ENCODE data around the gene SHISA7. TPM values are rescaled to one million over a fixed set of nuclear protein-coding genes. Genes with fewer than 3 reads are reported as not detected.

Gene SHISA7
- total and polyA plus RNA-seq, 4 donors: 4.0 to 35.6 (median 17.1) TPM

- Histone ChIP-seq H3K9me3 (ENCODE audit: control insufficient read depth, insufficient read depth, low read length) (no peaks in the 10 kb centered on the region), H3K27me3 (ENCODE audit: control insufficient read depth, insufficient read depth, low read length) (no peaks in the 10 kb centered on the region), H3K4me3 (ENCODE audit: low read depth, low read length) (no peak overlapping the region), H3K36me3 (ENCODE audit: control insufficient read depth, insufficient read depth, low read length) (peaks cover 51% of the 10 kb centered on the region), H3K4me1 (ENCODE audit: control insufficient read depth, insufficient read depth, low read length) (peaks cover 55% of the 10 kb centered on the region), H3K27ac (ENCODE audit: low read depth, low read length) (peak overlapping the region; percentile 80)
- DNase-seq (ENCODE audit: low read depth in 4 of 6, low spot score in 6 of 6): peak in 1 of 6 donors; percentile 61
- WGBS (ENCODE audit: insufficient coverage): 51% methylated on average over 10 of the region's 27 CpGs
Observed at GRCh38 chr19:55486971-55487923, 44.1 kb upstream of the SHISA7 start.

- DNase-seq (ENCODE audit: low read depth in 4 of 6, low spot score in 6 of 6): no peak
- no peaks in the 10 kb centered on the region for H3K27me3 ChIP-seq (ENCODE audit: control insufficient read depth, insufficient read depth, low read length)
- WGBS (ENCODE audit: insufficient coverage): 75% methylated on average over 53 of the region's 53 CpGs
- no peaks in the 10 kb centered on the region for H3K9me3 ChIP-seq (ENCODE audit: control insufficient read depth, insufficient read depth, low read length)
- no peak overlapping the region for H3K4me3 ChIP-seq (ENCODE audit: low read depth, low read length)
- peak overlapping the region; percentile 80 for H3K27ac ChIP-seq (ENCODE audit: low read depth, low read length)
- peaks cover 55% of the 10 kb centered on the region for H3K4me1 ChIP-seq (ENCODE audit: control insufficient read depth, insufficient read depth, low read length)
- peaks cover 58% of the 10 kb centered on the region for H3K36me3 ChIP-seq (ENCODE audit: control insufficient read depth, insufficient read depth, low read length)
Observed at GRCh38 chr19:55486043-55486970, 43.2 kb upstream of the SHISA7 start.

GRCh38 chr19:55485439-55486011 is 42.4 kb upstream of the SHISA7 start:
- WGBS (ENCODE audit: insufficient coverage): 7% methylated on average over 14 of the region's 18 CpGs
- no peak for DNase-seq (ENCODE audit: low read depth in 4 of 6, low spot score in 6 of 6)
- H3K4me1 ChIP-seq (ENCODE audit: control insufficient read depth, insufficient read depth, low read length): peaks cover 50% of the 10 kb centered on the region
- no peaks in the 10 kb centered on the region for H3K9me3 ChIP-seq (ENCODE audit: control insufficient read depth, insufficient read depth, low read length)
- H3K36me3 ChIP-seq (ENCODE audit: control insufficient read depth, insufficient read depth, low read length): peaks cover 57% of the 10 kb centered on the region
- H3K27me3 ChIP-seq (ENCODE audit: control insufficient read depth, insufficient read depth, low read length): no peaks in the 10 kb centered on the region
- peak overlapping the region; percentile 66 for H3K4me3 ChIP-seq (ENCODE audit: low read depth, low read length)
- peak overlapping the region; percentile 73 for H3K27ac ChIP-seq (ENCODE audit: low read depth, low read length)

- H3K27ac ChIP-seq (ENCODE audit: low read depth, low read length): peak within 1 kb of the TSS; percentile 73
- H3K36me3 ChIP-seq (ENCODE audit: control insufficient read depth, insufficient read depth, low read length): peaks cover 56% of the 10 kb centered on the region
- WGBS (ENCODE audit: insufficient coverage): 1% methylated on average over 74 of the region's 78 CpGs
- no peaks in the 10 kb centered on the region for H3K27me3 ChIP-seq (ENCODE audit: control insufficient read depth, insufficient read depth, low read length)
- H3K9me3 ChIP-seq (ENCODE audit: control insufficient read depth, insufficient read depth, low read length): no peaks in the 10 kb centered on the region
- DNase-seq (ENCODE audit: low read depth in 4 of 6, low spot score in 6 of 6): peak in 5 of 6 donors; percentile 61 to 94 (median 78)
- peaks cover 50% of the 10 kb centered on the region for H3K4me1 ChIP-seq (ENCODE audit: control insufficient read depth, insufficient read depth, low read length)
- peak within 1 kb of the TSS; percentile 66 for H3K4me3 ChIP-seq (ENCODE audit: low read depth, low read length)
Observed at GRCh38 chr19:55484593-55485438, 41.7 kb upstream of the SHISA7 start, which contains the start of gene NAT14. NAT14 (plus strand) TSS chr19:55485188; CDS start chr19:55485709, 521 bp downstream.

GRCh38 chr19:55483706-55484592 is 40.8 kb upstream of the SHISA7 start:
- Histone ChIP-seq H3K27ac (ENCODE audit: low read depth, low read length) (no peak overlapping the region), H3K4me1 (ENCODE audit: control insufficient read depth, insufficient read depth, low read length) (peaks cover 47% of the 10 kb centered on the region), H3K4me3 (ENCODE audit: low read depth, low read length) (peak overlapping the region; percentile 66), H3K36me3 (ENCODE audit: control insufficient read depth, insufficient read depth, low read length) (peaks cover 60% of the 10 kb centered on the region), H3K9me3 (ENCODE audit: control insufficient read depth, insufficient read depth, low read length) (no peaks in the 10 kb centered on the region), H3K27me3 (ENCODE audit: control insufficient read depth, insufficient read depth, low read length) (no peaks in the 10 kb centered on the region)
- 68% methylated on average over 42 of the region's 46 CpGs for WGBS (ENCODE audit: insufficient coverage)
- DNase-seq (ENCODE audit: low read depth in 4 of 6, low spot score in 6 of 6): no peak

- Histone ChIP-seq H3K4me3 (ENCODE audit: low read depth, low read length) (no peak overlapping the region), H3K36me3 (ENCODE audit: control insufficient read depth, insufficient read depth, low read length) (peaks cover 61% of the 10 kb centered on the region), H3K4me1 (ENCODE audit: control insufficient read depth, insufficient read depth, low read length) (peaks cover 44% of the 10 kb centered on the region), H3K27me3 (ENCODE audit: control insufficient read depth, insufficient read depth, low read length) (no peaks in the 10 kb centered on the region), H3K27ac (ENCODE audit: low read depth, low read length) (no peak overlapping the region), H3K9me3 (ENCODE audit: control insufficient read depth, insufficient read depth, low read length) (no peaks in the 10 kb centered on the region)
- DNase-seq (ENCODE audit: low read depth in 4 of 6, low spot score in 6 of 6): no peak
- 94% methylated on average over 39 of the region's 47 CpGs for WGBS (ENCODE audit: insufficient coverage)
Observed at GRCh38 chr19:55482967-55483705, 40.0 kb upstream of the SHISA7 start.

GRCh38 chr19:55482156-55482961 is 39.3 kb upstream of the SHISA7 start:
- no peak for DNase-seq (ENCODE audit: low read depth in 4 of 6, low spot score in 6 of 6)
- WGBS (ENCODE audit: insufficient coverage): 86% methylated on average over 79 of the region's 83 CpGs
- Histone ChIP-seq H3K9me3 (ENCODE audit: control insufficient read depth, insufficient read depth, low read length) (no peaks in the 10 kb centered on the region), H3K4me1 (ENCODE audit: control insufficient read depth, insufficient read depth, low read length) (peaks cover 44% of the 10 kb centered on the region), H3K27ac (ENCODE audit: low read depth, low read length) (no peak overlapping the region), H3K27me3 (ENCODE audit: control insufficient read depth, insufficient read depth, low read length) (no peaks in the 10 kb centered on the region), H3K36me3 (ENCODE audit: control insufficient read depth, insufficient read depth, low read length) (peaks cover 60% of the 10 kb centered on the region), H3K4me3 (ENCODE audit: low read depth, low read length) (no peak overlapping the region)

Data from spinal cord (tissue), 10 donors.